ENCODE results near the gene GRM8.

The GRM8 gene

GRCh38 chr7:126608339-126608776, 644.4 kb downstream of the GRM8 start:
- Histone ChIP-seq H3K4me2 (ENCODE audit: insufficient read depth, low read length) (no peak overlapping the region), H3K9me3 (ENCODE audit: insufficient read depth, low read length, severe bottlenecking) (no peaks in the 10 kb centered on the region), H3K79me2 (ENCODE audit: insufficient read depth, low read length) (no peaks in the 10 kb centered on the region), H3K4me1 (ENCODE audit: insufficient read depth, low read length) (no peaks in the 10 kb centered on the region), H3K9ac (ENCODE audit: low read depth, low read length) (no peak overlapping the region), H4K20me1 (ENCODE audit: insufficient read depth, low read length) (no peaks in the 10 kb centered on the region), H3K27me3 (ENCODE audit: insufficient read depth, low read length, poor library complexity) (no peaks in the 10 kb centered on the region), H3K27ac (ENCODE audit: low read length) (no peak overlapping the region), H3K36me3 (ENCODE audit: insufficient read depth, low read length) (no peaks in the 10 kb centered on the region), H2AFZ (ENCODE audit: low read depth, low read length) (no peak overlapping the region), H3K4me3 (ENCODE audit: low read depth in 1 of 2, low read length in 2 of 2) (no peak overlapping the region)
- DNase-seq (no peak), ATAC-seq (ENCODE audit: insufficient read depth, low read depth) (no peak)
- TF ChIP-seq EZH2 (IDR thresholded peaks at IDR 0.05; ENCODE audit: borderline replicate concordance, low read depth, low read length, severe bottlenecking) (no peak), CTCF (IDR thresholded peaks at IDR 0.05; ENCODE audit: borderline replicate concordance, extremely low read depth, low read length, poor library complexity, severe bottlenecking) (peak; percentile 51)

GRCh38 chr7:126606331-126606730, 646.4 kb downstream of the GRM8 start:
- TF ChIP-seq CTCF (IDR thresholded peaks at IDR 0.05; ENCODE audit: borderline replicate concordance, extremely low read depth, low read length, poor library complexity, severe bottlenecking): no peak
- Histone ChIP-seq H3K27me3 (ENCODE audit: insufficient read depth, low read length, poor library complexity) (no peaks in the 10 kb centered on the region), H3K4me2 (ENCODE audit: insufficient read depth, low read length) (no peak overlapping the region), H4K20me1 (ENCODE audit: insufficient read depth, low read length) (no peaks in the 10 kb centered on the region), H3K9me3 (ENCODE audit: insufficient read depth, low read length, severe bottlenecking) (no peaks in the 10 kb centered on the region), H3K79me2 (ENCODE audit: insufficient read depth, low read length) (no peaks in the 10 kb centered on the region), H3K36me3 (ENCODE audit: insufficient read depth, low read length) (no peaks in the 10 kb centered on the region), H3K4me1 (ENCODE audit: insufficient read depth, low read length) (no peaks in the 10 kb centered on the region), H3K27ac (ENCODE audit: low read length) (no peak overlapping the region), H3K9ac (ENCODE audit: low read depth, low read length) (no peak overlapping the region), H2AFZ (ENCODE audit: low read depth, low read length) (no peak overlapping the region), H3K4me3 (ENCODE audit: low read depth in 1 of 2, low read length in 2 of 2) (no peak overlapping the region)
- DNase-seq: no peak
- ATAC-seq (ENCODE audit: insufficient read depth, low read depth): no peak

DNA sequence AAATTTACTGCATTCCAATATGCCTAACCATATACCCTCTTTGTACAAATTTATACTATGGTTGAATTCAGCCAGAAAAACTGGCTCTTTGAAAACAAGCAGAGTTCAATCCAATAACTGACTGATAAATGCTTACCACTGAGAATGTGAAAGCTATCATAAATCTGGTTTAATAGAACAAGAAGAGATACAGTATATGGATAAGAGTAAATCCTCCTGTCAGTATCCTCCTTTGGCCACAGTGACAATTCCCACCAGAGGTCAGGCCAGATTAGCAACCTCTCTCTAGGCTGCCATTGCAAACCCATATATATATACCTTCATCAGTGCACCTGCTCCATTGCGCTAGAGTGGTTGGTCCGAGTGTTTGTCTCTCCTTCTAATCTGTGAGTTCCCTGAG, 647.2 kb downstream of the GRM8 start:
- no peak overlapping the region for H2AFZ ChIP-seq (ENCODE audit: low read depth, low read length)
- no peak overlapping the region for H3K9ac ChIP-seq (ENCODE audit: low read depth, low read length)
- no peaks in the 10 kb centered on the region for H3K9me3 ChIP-seq (ENCODE audit: insufficient read depth, low read length, severe bottlenecking)
- H3K27ac ChIP-seq (ENCODE audit: low read length): no peak overlapping the region
- no peak overlapping the region for H3K4me2 ChIP-seq (ENCODE audit: insufficient read depth, low read length)
- H3K79me2 ChIP-seq (ENCODE audit: insufficient read depth, low read length): no peaks in the 10 kb centered on the region
- no peak overlapping the region for H3K4me3 ChIP-seq (ENCODE audit: low read depth in 1 of 2, low read length in 2 of 2)
- H3K27me3 ChIP-seq (ENCODE audit: insufficient read depth, low read length, poor library complexity): no peaks in the 10 kb centered on the region
- no peaks in the 10 kb centered on the region for H4K20me1 ChIP-seq (ENCODE audit: insufficient read depth, low read length)
- no peak for TF ChIP-seq EZH2 (IDR thresholded peaks at IDR 0.05; ENCODE audit: borderline replicate concordance, low read depth, low read length, severe bottlenecking)
- TF ChIP-seq CTCF (IDR thresholded peaks at IDR 0.05; ENCODE audit: borderline replicate concordance, extremely low read depth, low read length, poor library complexity, severe bottlenecking): no peak
- H3K36me3 ChIP-seq (ENCODE audit: insufficient read depth, low read length): no peaks in the 10 kb centered on the region
- H3K4me1 ChIP-seq (ENCODE audit: insufficient read depth, low read length): no peaks in the 10 kb centered on the region
- no peak for DNase-seq
- no peak for ATAC-seq (ENCODE audit: insufficient read depth, low read depth)

DNA sequence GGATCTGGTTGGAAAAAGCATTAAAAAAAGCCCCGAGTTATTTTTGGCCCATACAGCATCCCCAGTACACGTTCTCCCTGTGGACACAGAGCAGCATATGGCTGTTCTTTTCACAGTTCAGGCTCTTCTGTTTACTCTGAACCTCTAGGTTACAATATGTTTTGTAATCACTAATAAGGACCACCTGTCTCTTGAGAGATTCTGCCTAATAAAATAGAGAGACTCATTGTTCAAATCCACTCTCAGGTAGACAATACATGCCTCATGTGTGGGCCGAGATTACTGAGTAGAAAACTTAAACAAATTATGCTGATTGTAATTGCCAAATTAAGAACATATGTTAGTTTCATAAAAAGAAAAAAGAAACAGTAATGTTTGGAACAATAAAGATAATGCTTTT, 647.7 kb downstream of the GRM8 start:
- Histone ChIP-seq H3K4me2 (ENCODE audit: insufficient read depth, low read length) (no peak overlapping the region), H3K9ac (ENCODE audit: low read depth, low read length) (no peak overlapping the region), H2AFZ (ENCODE audit: low read depth, low read length) (no peak overlapping the region), H3K27me3 (ENCODE audit: insufficient read depth, low read length, poor library complexity) (no peaks in the 10 kb centered on the region), H3K79me2 (ENCODE audit: insufficient read depth, low read length) (no peaks in the 10 kb centered on the region), H3K36me3 (ENCODE audit: insufficient read depth, low read length) (no peaks in the 10 kb centered on the region), H3K9me3 (ENCODE audit: insufficient read depth, low read length, severe bottlenecking) (no peaks in the 10 kb centered on the region), H3K27ac (ENCODE audit: low read length) (no peak overlapping the region), H3K4me3 (ENCODE audit: low read depth in 1 of 2, low read length in 2 of 2) (no peak overlapping the region), H4K20me1 (ENCODE audit: insufficient read depth, low read length) (no peaks in the 10 kb centered on the region), H3K4me1 (ENCODE audit: insufficient read depth, low read length) (no peaks in the 10 kb centered on the region)
- DNase-seq: no peak
- TF ChIP-seq CTCF (IDR thresholded peaks at IDR 0.05; ENCODE audit: borderline replicate concordance, extremely low read depth, low read length, poor library complexity, severe bottlenecking) (no peak), EZH2 (IDR thresholded peaks at IDR 0.05; ENCODE audit: borderline replicate concordance, low read depth, low read length, severe bottlenecking) (no peak)
- no peak for ATAC-seq (ENCODE audit: insufficient read depth, low read depth)

Data from DND-41 (cell line).